Cerebellar nuclear complex (tissue), 1 donor: ENCODE results near the gene CPNE1.
"Not testable (repeated sequence)": the region's sequence is repeated elsewhere in the genome, so short reads cannot be mapped to it uniquely, and the experiment has no call there.

Source experiments
- DNase-seq, 2 experiments: peaks; one replicate each; lab custom pipeline; 2025; lab: John Stamatoyannopoulos, UW

The CPNE1 gene

GRCh38 chr20:35664466-35665206 lies at the start of gene CPNE1, which contains the start of gene RBM12:
TSS of gene CPNE1 (minus strand) at chr20:35664900. CDS start at chr20:35632923, 31,977 bp downstream.
TSS of gene RBM12 (minus strand) at chr20:35664900. CDS start at chr20:35655322, 9,578 bp downstream.
- peak; percentile 15 to 71 for DNase-seq

- DNase-seq: no peak
Measured at GRCh38 chr20:35714127-35714526, 49.4 kb upstream of the CPNE1 start.

GRCh38 chr20:35713120-35713519 lies 48.4 kb upstream of the CPNE1 start:
- DNase-seq: not testable (repeated sequence)

GRCh38 chr20:35711588-35712209 lies 47.0 kb upstream of the CPNE1 start:
- DNase-seq: no peak

- no peak for DNase-seq
Measured at GRCh38 chr20:35710884-35711587, 46.3 kb upstream of the CPNE1 start.

- no peak for DNase-seq
Measured at GRCh38 chr20:35710039-35710438, 45.3 kb upstream of the CPNE1 start.

- no peak for DNase-seq
Measured at GRCh38 chr20:35709259-35709658, 44.6 kb upstream of the CPNE1 start.

- no peak for DNase-seq
Measured at GRCh38 chr20:35708502-35708901, 43.8 kb upstream of the CPNE1 start.

GRCh38 chr20:35706591-35707529 lies 42.2 kb upstream of the CPNE1 start:
- DNase-seq: not testable (repeated sequence)

- DNase-seq: not testable (repeated sequence)
Measured at GRCh38 chr20:35705894-35706293, 41.2 kb upstream of the CPNE1 start.

GRCh38 chr20:35704514-35705261 lies 40.0 kb upstream of the CPNE1 start:
- no peak for DNase-seq

- DNase-seq: no peak
Measured at GRCh38 chr20:35702824-35703695, 38.4 kb upstream of the CPNE1 start.

- DNase-seq: no peak
Measured at GRCh38 chr20:35702051-35702823, 37.5 kb upstream of the CPNE1 start.

GRCh38 chr20:35700625-35701148 lies 36.0 kb upstream of the CPNE1 start:
- no peak for DNase-seq

- no peak for DNase-seq
Measured at GRCh38 chr20:35699957-35700624, 35.4 kb upstream of the CPNE1 start.

GRCh38 chr20:35699127-35699956 lies 34.6 kb upstream of the CPNE1 start, which contains the start of the genes NFS1 and ROMO1:
TSS of gene NFS1 (minus strand) at chr20:35699352. CDS start at chr20:35699288, 64 bp downstream.
TSS of gene ROMO1 (plus strand) at chr20:35699405. CDS start at chr20:35699633, 228 bp downstream.
- peak in 1 of 2 experiments; percentile 47 for DNase-seq
